ENCODE data around the gene ADAMTSL4.

- no peak for TF ChIP-seq EZH2 (IDR thresholded peaks at IDR 0.05; ENCODE audit: low read length, unreplicated experiment)
- TF ChIP-seq CTCF (conservative IDR thresholded peaks at IDR 0.05; ENCODE audit: low read depth, low read length): no peak
- no peak for TF ChIP-seq EZH2phosphoT487 (IDR thresholded peaks at IDR 0.05; ENCODE audit: borderline replicate concordance, low read length)
Observed at GRCh38 chr1:150564051-150564991, 15.1 kb downstream of the ADAMTSL4 start.

All from PC-3 (cell line).